AG09309 (cell line): Measurements from ENCODE around the gene CEP112.

ENCODE experiments used
- DNase-seq: peaks from one replicate; pipeline ENCODE4 v3.0.0-alpha.2; 2010; ENCODE audit warnings: low read depth
- H3K4me3 ChIP-seq: 2 replicates; pipeline ENCODE4 v1.5.1; 2011; ENCODE audit warnings: mild to moderate bottlenecking, low read depth, low read length, moderate library complexity; ENCODE audit not compliant: control insufficient read depth
- CTCF ChIP-seq: IDR thresholded peaks from 2 replicates; pipeline ENCODE4 v1.5.1; 2011; ENCODE audit warnings: mild to moderate bottlenecking, low read depth, low read length, inconsistent platforms; ENCODE audit not compliant: insufficient read depth, control insufficient read depth; ENCODE audit errors: missing control alignments

Gene CEP112

GRCh38 chr17:65914784-65915342 lies 277.1 kb downstream of the CEP112 start:
- H3K4me3 ChIP-seq: no peak overlapping the region
- DNase-seq: no peak
- no peak for TF ChIP-seq CTCF

GRCh38 chr17:65913326-65913850 lies 278.5 kb downstream of the CEP112 start:
- no peak overlapping the region for H3K4me3 ChIP-seq
- TF ChIP-seq CTCF: no peak

GRCh38 chr17:65910836-65911235 lies 281.1 kb downstream of the CEP112 start:
- no peak overlapping the region for H3K4me3 ChIP-seq
- TF ChIP-seq CTCF: no peak
- no peak for DNase-seq

More at GRCh38 chr17:65913326-65913850, 278.5 kb downstream of the CEP112 start:
- no peak for DNase-seq

- no peak for DNase-seq
- TF ChIP-seq CTCF: no peak
- no peak overlapping the region for H3K4me3 ChIP-seq
Measured at GRCh38 chr17:65902831-65903522, 289.0 kb downstream of the CEP112 start.

- DNase-seq: no peak
- no peak overlapping the region for H3K4me3 ChIP-seq
- no peak for TF ChIP-seq CTCF
Measured at GRCh38 chr17:65902155-65902554, 289.8 kb downstream of the CEP112 start.

- no peak for TF ChIP-seq CTCF
- DNase-seq: no peak
- no peak overlapping the region for H3K4me3 ChIP-seq
Measured at GRCh38 chr17:65901394-65901793, 290.5 kb downstream of the CEP112 start.
